GM21717 (cell line): ENCODE results near the gene AQP1.

Experiments used
- ATAC-seq: cut with Tn5 transposase; IDR thresholded peaks from one replicate; pipeline ENCODE4 v1.9.1; 2021; ENCODE audit warnings: mild to moderate bottlenecking, moderate library complexity; ENCODE audit not compliant: unreplicated experiment

AQP1 gene

GRCh38 chr7:30881448-30881847, 30.2 kb upstream of the AQP1 start:
- no peak for ATAC-seq

DNA sequence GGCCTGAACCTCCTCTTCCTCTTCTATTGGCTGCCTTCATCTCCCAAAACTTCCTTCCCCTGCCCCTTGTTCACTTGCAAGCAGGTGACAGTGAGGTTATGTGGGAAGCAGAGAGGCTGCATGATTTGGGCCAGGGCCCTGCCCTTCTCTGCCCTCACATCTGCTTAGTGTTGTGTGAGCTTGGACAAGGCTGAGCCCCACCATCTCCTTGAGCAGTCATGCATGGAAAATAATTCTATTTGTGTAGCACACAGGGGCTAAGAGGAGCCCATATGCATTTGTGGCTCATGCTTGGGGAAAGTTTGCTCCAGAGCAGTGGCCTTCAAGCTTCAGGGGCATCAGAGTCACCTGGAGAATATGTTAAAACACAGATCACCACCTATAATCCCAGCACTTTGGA, 26.8 kb upstream of the AQP1 start:
- no peak for ATAC-seq

GRCh38 chr7:30886608-30887011, 25.0 kb upstream of the AQP1 start:
- ATAC-seq: no peak

- ATAC-seq: no peak
Measured at GRCh38 chr7:30887464-30887872, 24.2 kb upstream of the AQP1 start.

DNA sequence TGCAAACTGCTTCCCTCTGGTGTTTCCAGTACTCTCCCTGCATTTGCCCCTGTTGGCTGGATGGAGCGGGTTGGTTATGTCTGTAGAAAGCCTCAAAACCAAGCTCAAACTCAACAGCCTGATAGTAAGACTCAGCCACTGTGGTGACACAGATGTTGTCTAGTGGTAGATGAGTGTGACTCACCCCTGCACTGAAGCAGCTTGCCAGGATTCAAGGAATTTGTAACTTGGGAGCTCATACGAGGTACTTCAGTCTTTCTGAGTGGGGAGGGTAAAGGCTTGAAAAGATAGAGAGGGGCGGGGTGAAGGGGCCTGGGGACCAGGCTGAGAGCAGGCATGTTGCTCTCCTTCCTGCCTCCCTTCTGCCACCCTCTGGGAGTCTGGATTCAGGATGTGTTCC, 22.9 kb upstream of the AQP1 start:
- ATAC-seq: no peak

DNA sequence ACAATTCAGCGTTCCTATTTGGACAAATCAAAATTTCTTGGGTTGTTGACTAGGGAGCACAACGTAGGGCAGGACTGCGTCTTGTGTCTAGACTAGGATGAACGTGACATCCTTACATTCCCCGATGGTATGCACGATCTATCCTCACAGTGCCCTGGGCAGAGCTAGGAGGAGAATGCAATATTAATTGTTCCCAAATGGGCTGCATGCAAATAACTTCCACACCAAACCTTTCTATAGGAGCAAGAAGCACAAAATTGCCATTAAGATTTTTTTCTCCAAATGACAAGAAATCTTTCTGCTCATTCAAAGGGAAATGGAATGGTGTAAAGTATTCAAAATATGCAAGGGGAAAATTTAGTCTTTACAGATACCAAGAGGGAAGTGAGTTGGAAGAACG, 21.4 kb upstream of the AQP1 start:
- no peak for ATAC-seq

- no peak for ATAC-seq
Measured at GRCh38 chr7:30893357-30893756, 18.3 kb upstream of the AQP1 start.

DNA sequence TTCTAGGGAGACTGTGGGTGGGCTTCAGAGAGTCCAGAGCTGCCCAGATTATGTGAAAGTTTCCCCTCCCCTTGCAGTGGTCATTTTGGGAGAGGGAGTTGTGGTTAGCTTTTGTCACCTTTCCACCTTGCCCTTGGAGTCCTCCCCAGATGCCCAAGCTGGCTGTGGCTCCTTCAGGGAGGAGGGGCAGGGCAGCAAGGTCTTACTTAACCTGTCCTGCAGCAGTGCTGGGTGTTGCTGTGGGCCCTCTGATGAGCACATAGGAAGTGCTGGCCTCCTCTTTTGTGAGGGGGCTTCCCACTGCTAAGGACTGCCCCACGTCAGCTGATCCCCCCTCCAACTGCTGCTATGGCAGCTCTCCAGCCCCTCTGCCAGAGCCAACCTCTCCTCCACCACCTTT, 17.6 kb upstream of the AQP1 start:
- ATAC-seq: no peak

DNA sequence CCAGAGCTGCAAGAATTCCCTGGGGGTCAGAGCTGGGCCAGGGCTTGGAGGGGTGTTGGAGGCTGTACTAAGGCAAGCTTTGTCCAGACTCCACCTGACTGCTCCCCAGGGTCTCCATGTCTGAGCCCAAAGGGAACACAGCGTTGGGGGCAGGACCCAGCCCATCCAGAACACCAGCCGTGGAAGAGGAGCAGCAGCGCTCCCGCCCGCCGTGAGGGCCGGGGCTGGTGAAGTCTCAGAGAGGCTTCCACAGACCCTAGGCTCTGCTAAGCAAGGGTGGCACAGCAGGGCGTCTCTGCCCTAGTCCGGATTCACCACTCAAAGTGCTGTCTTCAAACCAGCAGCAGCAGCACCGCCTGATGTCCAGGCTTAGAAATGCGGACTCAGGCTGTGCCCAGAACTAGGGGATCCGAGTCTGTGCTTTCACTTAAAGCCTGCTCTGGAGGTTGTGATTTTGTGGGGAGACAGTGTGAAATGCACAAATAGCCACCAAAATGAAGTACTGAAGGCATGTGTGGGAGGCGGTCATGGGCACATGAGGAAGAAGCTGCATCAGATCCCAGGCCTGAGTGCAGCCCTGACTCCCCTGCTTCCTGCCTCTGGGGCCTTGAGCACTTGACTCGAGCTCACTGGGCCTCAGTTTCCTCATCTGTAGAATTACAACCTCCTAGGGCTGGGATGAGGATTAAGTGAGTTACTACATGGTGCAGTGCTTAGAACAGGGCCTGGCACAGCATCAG, 16.6 kb upstream of the AQP1 start:
- no peak for ATAC-seq

DNA sequence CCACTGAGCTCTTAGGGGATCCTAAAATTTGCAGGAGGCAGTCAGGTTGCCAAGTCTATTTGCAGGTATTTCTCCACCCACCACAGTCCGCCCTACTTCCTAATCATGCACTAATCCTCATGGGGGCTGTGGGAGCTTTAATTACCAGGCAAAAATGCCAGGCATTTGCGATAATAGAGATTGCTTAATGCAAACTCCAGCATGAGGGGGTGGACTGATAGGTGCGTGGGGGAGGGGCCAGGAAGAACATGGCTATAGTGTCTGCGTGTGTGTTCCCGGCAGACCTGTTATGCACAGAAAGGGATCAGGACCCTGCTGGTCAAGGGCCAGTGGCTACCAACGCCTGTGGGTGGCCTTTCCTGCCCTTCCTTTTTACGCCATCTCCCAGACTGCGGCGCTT, 15.6 kb upstream of the AQP1 start:
- ATAC-seq: no peak

- ATAC-seq: no peak
Measured at GRCh38 chr7:30896783-30897637, 14.6 kb upstream of the AQP1 start.

DNA sequence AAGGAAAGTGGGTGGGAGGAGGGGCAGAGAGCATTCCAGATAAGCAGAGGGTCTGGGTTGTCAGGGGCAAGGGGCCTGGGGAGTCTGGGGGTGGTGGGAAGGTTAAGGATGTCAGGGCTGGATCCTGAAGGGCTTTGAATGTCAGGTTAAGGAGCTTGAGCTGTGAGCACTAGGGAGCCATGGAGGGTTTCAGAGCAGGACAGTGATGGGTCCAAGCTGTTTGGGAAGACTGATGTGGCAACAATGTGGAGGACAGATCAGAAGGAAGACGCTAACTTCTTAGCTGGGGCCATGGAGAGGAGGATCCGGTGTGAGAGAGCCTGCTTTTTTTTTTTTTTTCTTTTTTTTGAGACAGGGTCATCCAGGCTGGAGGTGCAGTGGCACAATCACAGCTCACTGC, 13.9 kb upstream of the AQP1 start:
- no peak for ATAC-seq

GRCh38 chr7:30898411-30898810, 13.2 kb upstream of the AQP1 start:
- ATAC-seq: no peak

DNA sequence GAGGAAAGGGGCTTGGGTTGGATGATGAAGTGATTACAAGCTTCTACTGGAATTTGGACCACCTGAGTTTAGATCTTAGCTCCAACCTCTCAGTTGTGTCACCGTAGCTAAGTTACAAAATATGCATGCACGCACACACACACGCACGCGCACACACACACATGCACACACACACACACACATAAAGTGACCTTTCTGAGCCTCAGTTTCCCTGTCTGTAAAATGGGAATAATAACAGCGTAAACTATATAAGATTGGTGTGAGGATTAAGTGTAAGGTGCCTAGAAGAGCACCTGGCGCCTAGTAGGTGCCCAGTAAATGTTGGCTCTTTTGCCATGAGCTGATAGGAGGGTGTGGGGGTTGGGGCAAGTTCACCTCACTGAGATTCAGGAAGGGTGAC, 12.6 kb upstream of the AQP1 start:
- no peak for ATAC-seq

DNA sequence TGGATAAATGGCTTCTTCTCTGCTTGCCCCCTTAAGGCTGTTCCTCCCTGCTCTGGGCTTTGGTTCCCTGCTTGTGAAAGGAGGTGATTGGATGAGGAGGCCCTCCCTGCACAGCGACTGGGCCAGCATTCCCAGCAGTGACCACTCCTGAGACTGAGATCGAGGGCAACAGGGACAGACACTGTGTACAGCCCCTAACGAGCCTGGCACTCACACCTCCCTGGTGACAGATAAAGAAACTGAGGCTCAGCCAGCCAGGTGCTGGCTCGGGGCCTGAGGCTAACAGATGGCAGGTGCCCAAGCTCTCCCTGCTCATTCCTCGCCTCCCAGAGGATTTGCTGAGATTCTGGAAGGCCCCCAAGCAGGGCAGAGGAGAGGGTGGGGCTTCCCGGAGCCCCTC, 12.0 kb upstream of the AQP1 start:
- no peak for ATAC-seq

- no peak for ATAC-seq
Measured at GRCh38 chr7:30900053-30900452, 11.6 kb upstream of the AQP1 start.

- no peak for ATAC-seq
Measured at GRCh38 chr7:30900803-30901362, 10.8 kb upstream of the AQP1 start.

- no peak for ATAC-seq
Measured at GRCh38 chr7:30901856-30902255, 9.8 kb upstream of the AQP1 start.

- ATAC-seq: no peak
Measured at GRCh38 chr7:30902466-30902865, 9.2 kb upstream of the AQP1 start.

GRCh38 chr7:30903146-30903545, 8.5 kb upstream of the AQP1 start:
- ATAC-seq: no peak

- no peak for ATAC-seq
Measured at GRCh38 chr7:30904561-30904960, 7.1 kb upstream of the AQP1 start.
